Neuronal stem cell (in vitro differentiated cells): ENCODE data around the gene ZNF584.
"Not testable (repeated sequence)": the region's sequence is repeated elsewhere in the genome, so short reads cannot be mapped to it uniquely, and the experiment has no call there.

Source experiments
- DNase-seq: peaks from one replicate; pipeline ENCODE4 v3.0.0-alpha.2; 2013; ENCODE audit warnings: low spot score
- H2AFZ ChIP-seq: one replicate; pipeline ENCODE4 v1.6.1; 2013; ENCODE audit warnings: mild to moderate bottlenecking, low read length, inconsistent platforms
- H2AK5ac ChIP-seq: 2 replicates; pipeline ENCODE4 v1.6.1; 2013; ENCODE audit warnings: low read depth, mild to moderate bottlenecking, inconsistent platforms, low read length, moderate library complexity, mixed read lengths
- H2BK120ac ChIP-seq: 2 replicates; pipeline ENCODE4 v1.6.1; 2013; ENCODE audit warnings: low read depth, mild to moderate bottlenecking, inconsistent platforms, low read length, moderate library complexity, mixed read lengths
- H2BK12ac ChIP-seq: one replicate; pipeline ENCODE4 v1.6.1; 2013; ENCODE audit warnings: low read length, inconsistent platforms
- H2BK15ac ChIP-seq: 2 replicates; pipeline ENCODE4 v1.6.1; 2013; ENCODE audit warnings: mild to moderate bottlenecking, low read length, inconsistent platforms, mixed read lengths
- H2BK5ac ChIP-seq: one replicate; pipeline ENCODE4 v1.6.1; 2013; ENCODE audit warnings: inconsistent platforms, mild to moderate bottlenecking, low read length, moderate library complexity
- H3K14ac ChIP-seq: one replicate; pipeline ENCODE4 v1.6.1; 2013; ENCODE audit warnings: low read length, inconsistent platforms
- H3K18ac ChIP-seq: 2 replicates; pipeline ENCODE4 v1.6.1; 2013; ENCODE audit warnings: low read length, inconsistent platforms
- H3K23ac ChIP-seq: 2 replicates; pipeline ENCODE4 v1.6.1; 2013; ENCODE audit warnings: low read depth, mild to moderate bottlenecking, mixed read lengths, low read length, inconsistent platforms; ENCODE audit not compliant: poor library complexity
- H3K27ac ChIP-seq: replicated peaks from 3 replicates; pipeline ENCODE4 v1.5.1; 2013; ENCODE audit warnings: low read length, inconsistent platforms
- H3K27me3 ChIP-seq, 3 experiments: 2 replicates each; pipeline ENCODE4 v1.6.1; 2013; ENCODE audit warnings: low read length in 3 of 3, mild to moderate bottlenecking in 2 of 3, inconsistent platforms in 1 of 3, low read depth in 1 of 3, mixed read lengths in 1 of 3, moderate library complexity in 1 of 3; ENCODE audit not compliant: control insufficient read depth in 3 of 3, insufficient read depth in 3 of 3
- H3K36me3 ChIP-seq, 2 donors: replicated peaks in 1 of 2; 2 replicates each; pipeline ENCODE4 v1.6.1; 2013; ENCODE audit warnings: low read length in 2 of 2; ENCODE audit not compliant: control insufficient read depth in 2 of 2, insufficient read depth in 2 of 2
- H3K4ac ChIP-seq: 2 replicates; pipeline ENCODE4 v1.6.1; 2013; ENCODE audit warnings: inconsistent platforms, mild to moderate bottlenecking, low read length, moderate library complexity
- H3K4me1 ChIP-seq, 2 donors: 1 replicate in 1 of 2; 2 replicates in 1 of 2; pipeline ENCODE4 v1.6.1; 2013; ENCODE audit warnings: low read length in 2 of 2, low read depth in 1 of 2; ENCODE audit not compliant: control insufficient read depth in 2 of 2, insufficient read depth in 1 of 2
- H3K4me2 ChIP-seq: one replicate; pipeline ENCODE4 v1.6.1; 2013; ENCODE audit warnings: mild to moderate bottlenecking, low read length, inconsistent platforms; ENCODE audit not compliant: insufficient read depth, poor library complexity, severe bottlenecking
- H3K4me3 ChIP-seq, 2 donors: 2 replicates each; pipeline ENCODE4 v1.5.1; 2013; ENCODE audit warnings: low read length in 2 of 2, mild to moderate bottlenecking in 2 of 2, inconsistent platforms in 1 of 2, moderate library complexity in 1 of 2
- H3K79me1 ChIP-seq: one replicate; pipeline ENCODE4 v1.6.1; 2013; ENCODE audit warnings: low read depth, mild to moderate bottlenecking, inconsistent platforms, low read length, moderate library complexity
- H3K9ac ChIP-seq: one replicate; pipeline ENCODE4 v1.6.1; 2013; ENCODE audit warnings: mild to moderate bottlenecking, low read depth, low read length, inconsistent platforms; ENCODE audit not compliant: poor library complexity
- H3K9me3 ChIP-seq, 2 donors: replicated peaks in 1 of 2; 2 replicates each; pipeline versions ENCODE3 to v1.6.1; 2013; ENCODE audit warnings: low read length in 2 of 2, mild to moderate bottlenecking in 2 of 2, inconsistent platforms in 1 of 2, low read depth in 1 of 2, mixed read lengths in 1 of 2, moderate library complexity in 1 of 2; ENCODE audit not compliant: control insufficient read depth in 2 of 2, insufficient read depth in 1 of 2
- H4K8ac ChIP-seq: one replicate; pipeline ENCODE4 v1.6.1; 2013; ENCODE audit warnings: low read depth, mild to moderate bottlenecking, inconsistent platforms, low read length, moderate library complexity
- H4K91ac ChIP-seq: one replicate; pipeline ENCODE4 v1.6.1; 2013; ENCODE audit warnings: low read length, low read depth, mild to moderate bottlenecking, inconsistent platforms; ENCODE audit not compliant: poor library complexity
- whole genome bisulfite sequencing, 2 donors: extraction: QIAGEN DNeasy Blood & Tissue Kit; methylation state at CpG; one replicate each; pipeline ENCODE4 v1.1.7; 2013; ENCODE audit warnings: missing lambda C conversion rate in 2 of 2, mixed read lengths in 1 of 2; ENCODE audit not compliant: insufficient read length in 2 of 2, insufficient replicate concordance in 1 of 2; ENCODE audit errors: extremely low coverage in 2 of 2; 5-methylcytosine and 5-hydroxymethylcytosine counted together

ZNF584 gene

GRCh38 chr19:58368561-58369360 is 39.7 kb upstream of the ZNF584 start:
- Histone ChIP-seq H2BK120ac (no peak overlapping the region), H3K27ac (no peak overlapping the region), H2BK12ac (no peak overlapping the region), H2AFZ (no peak overlapping the region), H2BK15ac (no peak overlapping the region), H2AK5ac (no peak overlapping the region), H3K18ac (no peak overlapping the region), H3K4me3 (no peak overlapping the region), H3K4ac (no peak overlapping the region), H3K4me1 (no peaks in the 10 kb centered on the region), H3K36me3 (peaks cover 8 to 17% of the 10 kb centered on the region in 2 donors), H2BK5ac (no peak overlapping the region), H3K79me1 (peaks cover 5% of the 10 kb centered on the region), H3K14ac (no peak overlapping the region), H3K27me3 (no peaks in the 10 kb centered on the region), H4K91ac (no peak overlapping the region), H3K9me3 (no peaks in the 10 kb centered on the region), H3K23ac (no peak overlapping the region), H3K4me2 (no peak overlapping the region), H4K8ac (no peak overlapping the region), H3K9ac (no peak overlapping the region)
- no CpG with 5 or more reads among the region's 68 CpGs for WGBS, 2 donors
- DNase-seq, result no peak

GRCh38 chr19:58372311-58373133 is 35.9 kb upstream of the ZNF584 start:
- Histone ChIP-seq H2AK5ac (no peak overlapping the region), H3K4me3 (peak overlapping the region in 1 of 2 donors; percentile 23), H2AFZ (no peak overlapping the region), H3K79me1 (peaks cover 1% of the 10 kb centered on the region), H3K4me1 (no peaks in the 10 kb centered on the region), H3K36me3 (peaks cover 3 to 8% of the 10 kb centered on the region in 2 donors), H2BK120ac (no peak overlapping the region), H3K14ac (no peak overlapping the region), H3K23ac (no peak overlapping the region), H3K27ac (no peak overlapping the region), H4K91ac (no peak overlapping the region), H3K27me3 (no peaks in the 10 kb centered on the region), H2BK5ac (peak overlapping the region; percentile 84), H3K4me2 (no peak overlapping the region), H3K4ac (no peak overlapping the region), H3K9ac (no peak overlapping the region), H2BK15ac (no peak overlapping the region), H3K9me3 (no peaks in the 10 kb centered on the region), H3K18ac (no peak overlapping the region), H2BK12ac (no peak overlapping the region), H4K8ac (no peak overlapping the region)
- no peak for DNase-seq
- WGBS, 2 donors, result no CpG with 5 or more reads among the region's 15 CpGs

GRCh38 chr19:58374200-58374599 is 34.2 kb upstream of the ZNF584 start:
- Histone ChIP-seq H3K14ac (no peak overlapping the region), H3K79me1 (peaks cover 3% of the 10 kb centered on the region), H2BK15ac (no peak overlapping the region), H3K4me1 (no peaks in the 10 kb centered on the region), H3K4ac (no peak overlapping the region), H2BK5ac (peak overlapping the region; percentile 84), H2AK5ac (no peak overlapping the region), H2BK120ac (no peak overlapping the region), H3K23ac (no peak overlapping the region), H3K9ac (no peak overlapping the region), H3K9me3 (no peaks in the 10 kb centered on the region), H4K91ac (no peak overlapping the region), H3K27ac (no peak overlapping the region), H2AFZ (no peak overlapping the region), H4K8ac (no peak overlapping the region), H3K18ac (no peak overlapping the region), H2BK12ac (no peak overlapping the region), H3K36me3 (peaks cover 3 to 5% of the 10 kb centered on the region in 2 donors), H3K4me3 (no peak overlapping the region), H3K27me3 (no peaks in the 10 kb centered on the region), H3K4me2 (no peak overlapping the region)
- no peak for DNase-seq
- no CpG with 5 or more reads among the region's 4 CpGs for WGBS, 2 donors

DNA sequence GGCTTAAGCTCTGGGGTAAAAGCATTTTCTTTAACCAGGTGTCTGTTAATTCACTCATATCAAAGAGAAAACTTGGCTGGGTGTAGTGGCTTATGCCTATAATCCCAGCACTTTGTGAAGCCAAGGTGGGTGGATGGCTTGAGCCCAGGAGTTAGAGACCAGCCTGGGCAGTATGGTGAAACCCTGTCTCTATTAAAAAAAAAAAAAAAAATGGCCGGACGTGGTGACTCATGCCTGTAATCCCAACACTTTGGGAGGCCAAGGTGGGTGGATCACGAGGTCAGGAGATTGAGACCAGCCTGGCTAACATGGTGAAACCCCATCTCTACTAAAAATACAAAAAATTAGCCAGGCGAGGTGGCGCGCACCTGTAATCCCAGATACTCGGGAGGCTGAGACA is 31.7 kb upstream of the ZNF584 start:
- not testable (repeated sequence) for H2BK120ac ChIP-seq, H3K9me3 ChIP-seq, H2BK15ac ChIP-seq, H2AFZ ChIP-seq, DNase-seq, H4K8ac ChIP-seq, H3K9ac ChIP-seq, H3K27me3 ChIP-seq, H3K36me3 ChIP-seq, H3K18ac ChIP-seq, H2BK5ac ChIP-seq, H3K4me3 ChIP-seq, H4K91ac ChIP-seq, H3K27ac ChIP-seq, H3K14ac ChIP-seq, H3K4ac ChIP-seq, H2BK12ac ChIP-seq, H3K23ac ChIP-seq, H2AK5ac ChIP-seq, H3K4me1 ChIP-seq, H3K4me2 ChIP-seq, H3K79me1 ChIP-seq
- WGBS, 2 donors, result no CpG with 5 or more reads among the region's 7 CpGs
